ENCODE results near the gene FGF1.

GRCh38 chr5:142552107-142552506 is 133.8 kb downstream of the FGF1 start:
- TF ChIP-seq CTCF (IDR thresholded peaks at IDR 0.05), result no peak
- no peak for TF ChIP-seq POLR2AphosphoS5 (IDR thresholded peaks at IDR 0.05)
- TF ChIP-seq POLR2A (IDR thresholded peaks at IDR 0.05), result no peak
- TF ChIP-seq EP300 (IDR thresholded peaks at IDR 0.05), result no peak

All from stomach (tissue), 4 donors.